NCI-H187 (cell line): ENCODE results near the gene SKAP1.
"Not testable (repeated sequence)": the region's sequence is repeated elsewhere in the genome, so short reads cannot be mapped to it uniquely, and the experiment has no call there.

Experiments used
- DNase-seq, 2 experiments: peaks; one replicate each; lab custom pipeline; 2025; lab: John Stamatoyannopoulos, UW

SKAP1 gene

DNA sequence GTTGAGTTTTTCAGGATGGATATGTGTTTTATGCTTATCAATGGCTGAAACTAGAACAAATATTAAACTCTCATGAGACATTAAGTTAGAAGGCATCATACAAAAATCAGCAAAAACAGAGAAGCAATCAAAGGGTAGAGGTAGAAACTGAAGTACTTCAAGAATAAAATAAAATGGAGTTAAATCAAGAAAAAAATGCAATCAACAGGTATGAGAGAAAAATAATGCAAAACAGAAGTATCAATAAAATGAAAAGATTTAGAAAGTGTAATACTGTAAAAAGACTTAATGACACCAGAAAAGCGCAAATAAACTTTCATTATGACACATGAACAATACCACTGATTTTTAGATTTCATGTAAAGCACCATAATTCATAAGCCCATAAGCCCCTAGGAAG is 112.3 kb downstream of the SKAP1 start:
- DNase-seq = no peak

DNA sequence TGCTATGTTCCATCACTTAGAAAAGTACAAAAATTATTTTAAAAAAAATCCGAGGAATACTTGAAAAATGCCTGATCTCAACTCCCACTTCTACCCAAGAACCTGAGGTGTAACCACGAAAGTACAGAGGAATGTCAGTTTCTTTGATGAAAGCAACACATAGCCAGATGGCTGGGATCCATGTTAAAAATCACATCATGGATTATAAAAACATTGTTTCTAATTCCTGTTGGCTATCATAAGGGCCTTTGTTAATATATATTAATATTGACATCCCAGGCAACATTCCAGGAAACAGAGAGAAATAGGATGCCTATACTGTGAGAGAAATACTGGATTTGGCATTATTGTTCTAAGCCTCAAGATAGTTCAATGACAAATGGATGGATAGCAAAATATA is 115.3 kb downstream of the SKAP1 start:
- DNase-seq = no peak

DNA sequence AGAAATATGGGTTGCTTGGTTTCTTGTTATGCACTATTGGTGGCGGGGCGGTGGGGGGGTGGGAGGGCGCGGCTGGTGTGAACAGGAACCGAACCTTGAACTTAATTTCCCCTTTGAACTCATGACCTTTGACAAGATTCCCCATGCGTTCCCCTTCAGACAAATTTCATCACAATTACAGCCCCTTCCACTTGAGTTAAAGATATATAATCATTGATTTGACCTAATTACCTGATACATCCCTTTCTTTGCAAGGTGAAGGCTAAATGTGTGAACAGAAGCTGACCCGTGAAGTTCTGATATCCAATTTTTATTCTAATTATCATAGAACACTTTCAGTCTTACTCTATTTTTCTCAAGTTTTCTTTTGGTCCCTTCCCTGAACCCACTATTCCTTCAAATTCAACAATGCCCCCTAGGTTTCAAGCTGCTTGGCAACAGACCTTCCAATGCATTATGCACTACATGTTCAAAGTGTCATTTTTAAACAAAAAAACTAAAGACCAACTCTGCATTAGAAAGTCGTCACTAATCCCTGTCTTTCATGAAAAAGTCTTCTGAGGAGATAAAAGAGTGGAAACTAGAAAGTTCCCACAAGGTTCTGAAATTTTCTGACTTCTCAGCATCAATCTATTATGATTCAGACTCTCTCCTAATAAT is 116.8 kb downstream of the SKAP1 start:
- DNase-seq = no peak

DNA sequence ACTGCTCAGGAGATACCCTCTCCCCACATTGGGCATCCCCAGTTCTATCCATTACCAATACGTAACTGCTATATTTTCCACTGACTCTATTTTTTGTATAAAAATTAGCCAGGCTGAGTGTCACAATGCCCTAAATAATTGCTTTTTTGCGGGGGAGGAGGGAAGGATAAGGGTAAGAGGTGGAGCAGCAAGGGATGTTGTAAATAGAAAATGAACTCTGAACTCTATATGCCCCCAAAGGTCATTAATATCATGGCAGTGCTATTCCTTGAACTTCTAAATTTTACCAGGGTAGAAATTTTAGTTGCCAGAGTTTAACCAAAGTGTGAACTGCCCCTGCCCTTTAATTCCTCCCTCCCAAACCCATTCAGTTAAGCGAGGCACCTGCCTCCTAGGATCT is 118.7 kb downstream of the SKAP1 start:
- no peak for DNase-seq

DNA sequence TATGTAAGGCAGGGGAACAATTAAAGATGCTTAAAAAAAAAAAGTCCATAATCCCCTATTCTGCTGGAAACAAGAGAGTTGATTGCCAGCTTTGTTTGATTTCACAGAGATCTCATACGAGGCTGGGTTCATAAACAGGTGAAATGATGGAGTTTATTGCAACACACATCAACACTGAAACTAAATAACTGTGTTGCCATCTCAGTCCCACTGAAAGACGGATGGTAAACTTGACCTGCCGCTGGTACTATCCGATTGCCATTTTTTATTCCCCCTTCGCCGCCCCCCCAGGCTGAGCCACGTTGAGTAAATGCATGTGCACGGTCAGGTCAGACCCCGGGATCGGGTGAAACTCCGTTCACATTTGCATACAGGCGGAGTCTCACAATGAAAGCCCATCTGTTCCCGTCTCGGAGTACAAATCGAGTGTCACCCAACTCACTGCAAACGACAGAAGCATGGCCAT is 119.2 kb downstream of the SKAP1 start:
- DNase-seq = peak; percentile 9 to 48

DNA sequence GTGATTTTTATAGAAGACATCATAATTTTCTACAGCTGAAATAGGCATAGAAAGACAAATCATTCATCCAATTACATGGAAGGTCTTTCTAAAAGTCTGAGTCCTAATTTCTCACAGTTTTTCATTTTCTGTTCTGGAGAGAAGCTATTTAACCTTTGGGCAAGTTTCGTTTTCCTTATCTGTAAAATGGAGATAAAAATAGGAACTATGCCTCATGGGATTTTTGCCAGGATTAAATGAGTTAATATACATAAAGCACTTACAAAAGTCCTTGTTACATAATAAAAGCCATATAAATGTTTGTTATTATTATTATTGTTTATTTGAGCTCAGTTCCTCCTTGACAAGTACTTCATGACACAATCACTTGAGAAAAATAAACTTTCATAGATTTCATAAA is 121.4 kb downstream of the SKAP1 start:
- no peak for DNase-seq

- DNase-seq = peak in 1 of 2 experiments; percentile 50
Measured at GRCh38 chr17:48307814-48308411, 122.1 kb downstream of the SKAP1 start.

GRCh38 chr17:48307255-48307654 is 122.8 kb downstream of the SKAP1 start:
- DNase-seq = no peak

GRCh38 chr17:48301002-48301401 is 129.0 kb downstream of the SKAP1 start:
- no peak for DNase-seq

DNA sequence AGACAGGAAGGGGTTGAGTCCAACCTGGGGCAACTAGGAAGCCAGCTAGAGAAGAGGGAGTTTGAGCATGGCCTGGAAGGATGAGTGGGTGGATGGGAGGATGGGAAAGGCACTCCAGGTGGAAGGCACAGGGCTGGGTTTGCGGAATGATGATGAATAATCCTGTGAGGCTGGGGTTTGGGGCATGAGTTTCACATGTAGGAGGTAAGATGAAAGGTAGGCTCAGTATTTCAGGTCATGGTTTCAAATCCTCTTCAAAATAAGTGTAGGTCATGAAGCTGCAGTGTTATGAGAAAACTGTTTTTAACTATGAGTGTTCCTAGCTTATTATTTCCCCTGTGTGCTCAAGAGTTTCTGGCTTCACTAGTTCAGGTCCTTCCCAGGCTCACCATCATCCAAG is 130.3 kb downstream of the SKAP1 start:
- DNase-seq = no peak

- no peak for DNase-seq
Measured at GRCh38 chr17:48297825-48298224, 132.2 kb downstream of the SKAP1 start.

DNA sequence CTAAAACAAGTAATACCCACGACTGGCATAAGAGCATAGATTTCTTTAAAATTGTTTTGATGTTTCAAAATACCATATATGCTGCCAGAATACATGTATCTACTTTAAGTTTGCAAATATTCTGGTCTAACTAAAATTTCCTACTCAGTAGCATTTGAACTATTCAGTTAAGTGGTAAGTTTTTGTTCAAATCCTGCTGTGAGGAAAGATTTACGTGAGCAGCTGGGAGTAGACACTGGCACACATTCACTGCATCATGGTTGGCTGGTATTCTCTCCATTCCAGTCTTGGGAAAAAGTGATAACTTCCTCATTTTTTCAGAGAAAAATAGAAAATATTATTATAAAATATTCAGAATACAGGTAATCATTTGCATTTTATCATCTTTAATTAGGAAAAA is 133.6 kb downstream of the SKAP1 start:
- no peak for DNase-seq

DNA sequence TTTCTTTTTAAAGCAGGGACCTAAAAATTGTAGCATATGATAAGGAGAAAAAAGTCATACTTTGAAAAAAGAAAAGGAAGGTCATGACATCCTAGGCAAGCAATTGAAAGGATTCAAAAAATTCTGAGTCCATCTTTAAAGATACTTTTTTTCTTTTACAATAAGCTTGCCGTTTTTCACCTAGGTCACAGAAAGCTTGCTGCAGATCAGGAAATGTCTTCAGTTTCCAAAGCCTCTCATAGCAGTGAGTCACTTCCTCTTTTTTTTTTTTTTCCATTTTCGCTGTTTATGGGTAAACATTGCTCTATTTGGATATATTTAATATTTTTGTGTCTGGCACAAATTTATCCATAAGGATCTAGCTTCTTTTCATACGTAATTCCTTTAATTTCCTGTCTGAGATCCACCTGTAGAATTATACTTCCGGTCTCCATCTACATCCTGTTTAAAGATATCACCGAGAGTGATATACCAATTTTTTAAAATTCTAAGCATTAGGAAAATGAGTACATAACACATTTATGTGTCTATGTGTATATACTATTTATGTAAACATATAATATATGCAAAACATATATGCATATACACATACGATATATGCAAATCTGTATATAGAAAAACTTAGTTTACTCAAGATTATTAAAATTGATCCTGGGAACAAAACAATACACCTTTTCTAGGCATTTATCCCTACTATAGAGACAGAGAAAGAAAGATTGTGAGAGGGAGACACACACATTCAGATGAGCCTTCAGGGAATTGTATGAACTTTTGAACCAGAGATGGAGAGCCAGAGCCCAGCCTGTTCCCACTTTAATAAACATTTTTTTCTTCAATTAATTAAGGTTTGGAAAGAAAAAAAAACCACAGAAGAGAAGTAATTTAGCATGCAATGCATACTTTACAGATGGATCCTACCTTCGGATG is 134.4 kb downstream of the SKAP1 start:
- DNase-seq = no peak

DNA sequence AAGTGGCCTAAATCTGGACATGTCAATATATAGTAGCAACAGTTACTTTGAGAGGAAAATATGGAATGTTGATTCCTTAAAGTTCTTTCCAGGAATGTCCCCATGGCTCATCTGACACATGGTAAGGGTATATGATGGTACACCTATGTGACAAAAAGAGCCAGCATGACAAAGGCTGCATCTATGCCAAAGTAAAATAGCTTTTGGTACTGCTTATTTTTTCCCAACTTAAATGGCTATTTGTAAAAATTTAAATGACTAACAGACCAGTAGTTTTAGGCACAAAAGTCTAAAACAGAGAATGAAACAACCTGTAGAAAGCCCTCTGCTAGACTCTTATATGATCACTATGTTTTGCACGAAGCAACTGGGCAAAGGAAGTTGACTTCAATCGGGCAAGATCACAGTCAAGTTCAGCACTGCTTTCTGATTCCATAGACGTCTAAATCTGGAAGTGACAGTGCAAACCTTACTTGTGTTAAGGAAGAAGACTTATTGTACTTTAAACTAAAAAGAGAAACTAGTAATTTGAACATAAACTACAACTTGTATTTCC is 135.1 kb downstream of the SKAP1 start:
- DNase-seq = no peak

- DNase-seq = no peak
Measured at GRCh38 chr17:48294020-48294805, 135.8 kb downstream of the SKAP1 start.

DNA sequence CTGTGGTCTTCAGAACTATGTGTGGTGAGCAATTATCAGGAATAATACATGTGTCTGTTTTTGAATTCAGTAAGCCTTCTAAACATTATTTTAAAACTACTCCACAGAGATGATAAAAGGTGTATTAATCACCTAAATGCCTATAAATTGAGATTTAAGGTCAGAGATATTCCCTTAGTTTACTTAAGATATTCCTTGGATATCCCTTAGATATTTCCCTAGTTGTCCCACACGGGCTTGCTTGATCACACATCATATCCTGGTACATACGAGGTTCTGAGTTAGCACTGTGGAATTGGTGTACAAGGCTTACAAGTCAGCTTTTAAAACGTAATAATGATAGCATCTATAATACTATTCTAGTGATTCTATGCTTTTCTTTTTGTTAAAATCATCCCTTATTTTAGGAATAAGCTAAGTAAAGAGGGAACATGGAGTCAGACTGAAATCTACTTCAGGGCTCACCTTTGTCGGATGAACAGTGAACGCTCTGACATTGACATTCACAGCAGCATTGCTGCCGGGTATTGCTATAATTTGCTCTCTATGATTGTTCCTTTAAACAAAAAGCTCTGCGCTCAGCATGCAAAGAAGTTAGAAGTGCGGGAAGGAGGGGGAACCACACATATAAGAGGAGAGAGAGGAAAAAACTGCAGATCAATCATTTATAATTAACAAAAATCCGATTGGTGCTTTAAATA is 136.5 kb downstream of the SKAP1 start:
- no peak for DNase-seq

DNA sequence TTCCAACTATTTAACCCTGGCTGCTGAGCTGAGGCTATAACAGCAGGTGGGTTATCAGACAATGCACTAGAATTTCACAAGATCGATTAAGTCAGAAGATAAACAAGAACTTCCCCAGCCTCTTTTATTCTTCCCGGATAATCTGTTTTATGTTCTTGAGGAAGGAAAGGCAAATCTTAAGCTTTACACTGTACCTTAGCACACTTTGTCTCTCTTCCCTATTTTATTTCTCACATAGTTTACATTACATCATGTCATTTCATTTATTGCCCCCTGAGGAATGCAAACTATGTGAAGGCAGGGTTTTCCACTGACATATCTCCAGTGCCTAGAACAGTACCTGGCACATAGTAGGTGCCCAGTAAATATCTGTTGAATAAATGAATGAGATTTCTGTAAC is 139.6 kb downstream of the SKAP1 start:
- DNase-seq = no peak

DNA sequence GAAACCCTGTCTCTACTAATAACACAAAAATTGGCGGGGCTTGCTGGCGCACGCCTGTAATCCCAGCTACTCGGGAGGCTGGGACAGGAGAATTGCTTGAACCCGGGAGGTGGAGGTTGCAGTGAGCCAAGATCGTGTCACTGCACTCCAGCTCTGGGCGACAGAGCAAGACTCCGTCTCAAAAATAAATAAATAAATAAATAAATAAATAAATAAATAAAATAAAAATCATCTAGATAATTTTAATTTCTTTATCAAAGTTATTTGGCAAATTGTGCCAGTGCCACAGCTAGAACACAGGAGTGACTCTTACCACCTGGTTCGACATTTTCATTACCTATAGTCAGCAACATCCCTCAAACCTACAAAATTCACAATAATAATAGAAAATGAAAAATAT is 143.1 kb downstream of the SKAP1 start:
- DNase-seq = not testable (repeated sequence)

GRCh38 chr17:48285614-48286013 is 144.4 kb downstream of the SKAP1 start:
- no peak for DNase-seq

DNA sequence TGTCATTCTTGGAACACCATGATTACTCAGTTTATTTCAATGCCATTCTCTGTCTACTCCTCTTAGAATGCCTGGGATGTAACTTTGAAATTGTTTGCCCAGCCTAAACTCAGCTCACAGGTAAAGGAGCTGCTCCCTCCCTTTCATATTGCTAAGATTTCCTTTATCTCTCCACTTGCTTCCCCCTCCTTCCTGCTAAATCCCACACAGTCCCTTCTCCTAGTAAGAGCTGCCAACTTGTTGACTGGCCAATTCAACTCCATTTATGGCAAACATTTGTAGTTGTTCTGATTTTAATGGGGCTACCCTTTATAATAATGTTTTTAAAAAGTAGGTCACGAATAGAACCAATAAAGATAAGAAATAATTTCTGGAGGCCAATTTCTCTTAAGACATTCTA is 146.1 kb downstream of the SKAP1 start:
- no peak for DNase-seq

DNA sequence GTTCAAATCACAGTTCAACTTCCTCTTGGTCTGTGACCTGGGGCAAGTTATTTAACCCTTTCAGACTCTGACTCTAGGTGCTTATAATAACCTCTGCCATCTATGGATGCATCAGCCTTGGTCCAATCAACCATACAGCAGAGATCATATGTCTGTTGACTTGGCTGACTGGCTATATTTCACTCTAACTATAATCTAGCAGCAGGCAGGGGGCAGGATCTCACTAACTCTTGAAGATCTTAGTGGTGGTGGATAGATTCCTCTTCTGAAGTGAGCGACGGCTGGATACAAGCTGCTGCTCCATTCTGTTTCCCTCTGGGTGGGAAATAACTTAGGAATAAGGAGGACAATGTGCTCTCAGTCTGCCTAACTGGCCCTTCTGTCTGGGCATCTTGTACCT is 146.6 kb downstream of the SKAP1 start:
- DNase-seq = no peak
